Hindlimb muscle (tissue), 1 donor: ENCODE data around the gene PHC2. TPM values are rescaled to one million over a fixed set of nuclear protein-coding genes. Genes with fewer than 3 reads are reported as not detected.

Source experiments
- DNase-seq: peaks from one replicate; pipeline ENCODE4 v3.0.0-alpha.2; 2013
- polyA plus RNA-seq: library from polyadenylated mRNA; unstranded; fragments of 120-200 nt; gene quantifications from one replicate; pipeline ENCODE4 v1.2.1, GENCODE V29; 2013; ENCODE audit not compliant: insufficient read length

Gene PHC2
- polyA plus RNA-seq, 1 donor: 77.9 TPM

- no peak for DNase-seq
Observed at GRCh38 chr1:33369764-33370163, 61.1 kb downstream of the PHC2 start.

GRCh38 chr1:33369081-33369480, 61.8 kb downstream of the PHC2 start:
- no peak for DNase-seq

- DNase-seq: no peak
Observed at GRCh38 chr1:33368431-33368830, 62.5 kb downstream of the PHC2 start.

- DNase-seq: peak; percentile 85
Observed at GRCh38 chr1:33367485-33368405, 63.1 kb downstream of the PHC2 start.

GRCh38 chr1:33366762-33367484, 64.0 kb downstream of the PHC2 start:
- no peak for DNase-seq

GRCh38 chr1:33365560-33365997, 65.3 kb downstream of the PHC2 start:
- no peak for DNase-seq

GRCh38 chr1:33364565-33364918, 66.4 kb downstream of the PHC2 start:
- no peak for DNase-seq

- no peak for DNase-seq
Observed at GRCh38 chr1:33363470-33363861, 67.4 kb downstream of the PHC2 start.

- DNase-seq: no peak
Observed at GRCh38 chr1:33363021-33363420, 67.9 kb downstream of the PHC2 start.

GRCh38 chr1:33361532-33362235, 69.2 kb downstream of the PHC2 start:
- DNase-seq: no peak

GRCh38 chr1:33360367-33360766, 70.5 kb downstream of the PHC2 start:
- no peak for DNase-seq

GRCh38 chr1:33359931-33360330, 71.0 kb downstream of the PHC2 start:
- no peak for DNase-seq

- DNase-seq: no peak
Observed at GRCh38 chr1:33358795-33359503, 71.9 kb downstream of the PHC2 start.

GRCh38 chr1:33358114-33358794, 72.6 kb downstream of the PHC2 start:
- no peak for DNase-seq

- no peak for DNase-seq
Observed at GRCh38 chr1:33357099-33357498, 73.8 kb downstream of the PHC2 start.

- DNase-seq: no peak
Observed at GRCh38 chr1:33354707-33355316, 76.1 kb downstream of the PHC2 start.

GRCh38 chr1:33353531-33353930, 77.4 kb downstream of the PHC2 start:
- no peak for DNase-seq

GRCh38 chr1:33351281-33351660, 79.6 kb downstream of the PHC2 start:
- DNase-seq: no peak

GRCh38 chr1:33350611-33351280, 80.1 kb downstream of the PHC2 start:
- no peak for DNase-seq

- peak; percentile 87 for DNase-seq
Observed at GRCh38 chr1:33349778-33350610, 80.9 kb downstream of the PHC2 start.
